Activated T-cell treated with anti-CD3 and anti-CD28 coated beads, Interleukin-2, amount 50 U/mL, for 72 hours (primary cell): Measurements from ENCODE around the gene USP37. TPM values are rescaled to one million over a fixed set of nuclear protein-coding genes. Genes with fewer than 3 reads are reported as not detected.
A peak's percentile ranks its signal among the peaks of the same experiment; 100 is the strongest.
"Not testable (repeated sequence)": the region's sequence is repeated elsewhere in the genome, so short reads cannot be mapped to it uniquely, and the experiment has no call there.

Source experiments
- ATAC-seq, 2 donors: fragments of 150-1000 bp; cut with Tn5 transposase; replicated peaks in 1 of 2; 2 replicates each; pipeline ENCODE4 v1.10.0; 2021; ENCODE audit warnings: moderate library complexity in 2 of 2, mild to moderate bottlenecking in 1 of 2
- DNase-seq, 2 donors: peaks; one replicate each; pipeline ENCODE4 v3.0.0; 2021 to 2022; ENCODE audit warnings: mixed read lengths in 1 of 2
- H3K27ac Mint-ChIP-seq: one replicate; pipeline ENCODE4 v1.8.0; 2022; ENCODE audit warnings: mild to moderate bottlenecking, moderate library complexity, mixed read lengths
- H3K27me3 Mint-ChIP-seq: one replicate; pipeline ENCODE4 v1.8.0; 2022; ENCODE audit warnings: low read depth, mixed read lengths
- H3K36me3 Mint-ChIP-seq, 2 donors: one replicate each; pipeline ENCODE4 v1.8.0; 2022; ENCODE audit warnings: mixed read lengths in 2 of 2, mild to moderate bottlenecking in 1 of 2; ENCODE audit not compliant: insufficient read depth in 2 of 2
- H3K4me1 Mint-ChIP-seq: one replicate; pipeline ENCODE4 v1.8.0; 2022; ENCODE audit warnings: low read depth, mixed read lengths
- H3K4me3 Mint-ChIP-seq, 2 donors: one replicate each; pipeline ENCODE4 v1.8.0; 2022; ENCODE audit warnings: mild to moderate bottlenecking in 2 of 2, mixed read lengths in 2 of 2, moderate library complexity in 2 of 2
- H3K9me3 Mint-ChIP-seq, 2 donors: one replicate each; pipeline ENCODE4 v1.8.0; 2022; ENCODE audit warnings: mixed read lengths in 2 of 2
- total RNA-seq, 2 donors: library from RNA; stranded (reverse); gene quantifications; one replicate each; pipeline ENCODE4 v1.2.3, GENCODE V29; 2022

Gene USP37
- total RNA-seq, 2 donors from 2014 or later: 31.6 to 35.3 TPM

GRCh38 chr2:218540015-218540414, 28.1 kb downstream of the USP37 start:
- DNase-seq: no peak
- Mint-ChIP-seq H3K4me3 (no peak overlapping the region), H3K36me3 (peaks cover 13 to 20% of the 10 kb centered on the region in 2 donors), H3K27ac (no peak overlapping the region), H3K9me3 (no peaks in the 10 kb centered on the region), H3K4me1 (peaks cover 5% of the 10 kb centered on the region), H3K27me3 (no peaks in the 10 kb centered on the region)
- no peak for ATAC-seq

- no peaks in the 10 kb centered on the region for H3K27me3 Mint-ChIP-seq
- H3K9me3 Mint-ChIP-seq: no peaks in the 10 kb centered on the region
- H3K27ac Mint-ChIP-seq: no peak overlapping the region
- no peak for DNase-seq
- no peak for ATAC-seq
- H3K36me3 Mint-ChIP-seq: peaks cover 13 to 26% of the 10 kb centered on the region in 2 donors
- H3K4me3 Mint-ChIP-seq: no peak overlapping the region
- peaks cover 5% of the 10 kb centered on the region for H3K4me1 Mint-ChIP-seq
Measured at GRCh38 chr2:218536804-218537494, 31.2 kb downstream of the USP37 start.

GRCh38 chr2:218529990-218530389, 38.2 kb downstream of the USP37 start:
- no peak overlapping the region for H3K27ac Mint-ChIP-seq
- DNase-seq: no peak
- peaks cover 0 to 2% of the 10 kb centered on the region in 2 donors for H3K9me3 Mint-ChIP-seq
- peaks cover 26 to 56% of the 10 kb centered on the region in 2 donors for H3K36me3 Mint-ChIP-seq
- no peak overlapping the region for H3K4me3 Mint-ChIP-seq
- no peaks in the 10 kb centered on the region for H3K4me1 Mint-ChIP-seq
- ATAC-seq: no peak
- no peaks in the 10 kb centered on the region for H3K27me3 Mint-ChIP-seq

- not testable (repeated sequence) for H3K4me3 Mint-ChIP-seq, ATAC-seq, H3K27ac Mint-ChIP-seq, DNase-seq, H3K27me3 Mint-ChIP-seq, H3K9me3 Mint-ChIP-seq, H3K4me1 Mint-ChIP-seq
- peaks cover 29 to 62% of the 10 kb centered on the region in 2 donors for H3K36me3 Mint-ChIP-seq
Measured at GRCh38 chr2:218528409-218528808, 39.7 kb downstream of the USP37 start.

- no peak for DNase-seq
- no peak overlapping the region for H3K4me3 Mint-ChIP-seq
- peaks cover 10% of the 10 kb centered on the region for H3K4me1 Mint-ChIP-seq
- peaks cover 22 to 36% of the 10 kb centered on the region in 2 donors for H3K36me3 Mint-ChIP-seq
- peak overlapping the region; percentile 66 for H3K27ac Mint-ChIP-seq
- no peak for ATAC-seq
- peaks cover 0 to 2% of the 10 kb centered on the region in 2 donors for H3K9me3 Mint-ChIP-seq
- no peaks in the 10 kb centered on the region for H3K27me3 Mint-ChIP-seq
Measured at GRCh38 chr2:218523651-218524050, 44.5 kb downstream of the USP37 start.

- Mint-ChIP-seq H3K4me1 (peaks cover 27% of the 10 kb centered on the region), H3K27me3 (no peaks in the 10 kb centered on the region), H3K36me3 (peaks cover 6 to 9% of the 10 kb centered on the region in 2 donors), H3K9me3 (no peaks in the 10 kb centered on the region), H3K4me3 (no peak overlapping the region), H3K27ac (peak overlapping the region; percentile 33)
- DNase-seq: no peak
- no peak for ATAC-seq
Measured at GRCh38 chr2:218518876-218519275, 49.3 kb downstream of the USP37 start.

- ATAC-seq (peak in 1 of 2 donors; percentile 30), DNase-seq (no peak)
- Mint-ChIP-seq H3K27me3 (no peaks in the 10 kb centered on the region), H3K27ac (peak overlapping the region; percentile 85), H3K36me3 (peaks cover 5 to 6% of the 10 kb centered on the region in 2 donors), H3K9me3 (no peaks in the 10 kb centered on the region), H3K4me3 (peak overlapping the region in 1 of 2 donors; percentile 46), H3K4me1 (peaks cover 27% of the 10 kb centered on the region)
Measured at GRCh38 chr2:218517434-218518206, 50.5 kb downstream of the USP37 start.

- H3K4me3 Mint-ChIP-seq: no peak overlapping the region
- no peaks in the 10 kb centered on the region for H3K9me3 Mint-ChIP-seq
- H3K36me3 Mint-ChIP-seq: peaks cover 5% of the 10 kb centered on the region in 2 donors
- no peaks in the 10 kb centered on the region for H3K27me3 Mint-ChIP-seq
- peaks cover 27% of the 10 kb centered on the region for H3K4me1 Mint-ChIP-seq
- peak; percentile 41 to 44 for ATAC-seq
- H3K27ac Mint-ChIP-seq: peak overlapping the region; percentile 27
- DNase-seq: peak; percentile 4 to 9
Measured at GRCh38 chr2:218516614-218517013, 51.5 kb downstream of the USP37 start.

- H3K4me3 Mint-ChIP-seq: no peak overlapping the region
- DNase-seq (no peak), ATAC-seq (no peak)
- no peaks in the 10 kb centered on the region for H3K27me3 Mint-ChIP-seq
- peaks cover 17% of the 10 kb centered on the region for H3K4me1 Mint-ChIP-seq
- no peaks in the 10 kb centered on the region for H3K9me3 Mint-ChIP-seq
- H3K27ac Mint-ChIP-seq: no peak overlapping the region
- H3K36me3 Mint-ChIP-seq: peaks cover 1 to 12% of the 10 kb centered on the region in 2 donors
Measured at GRCh38 chr2:218513676-218514075, 54.5 kb downstream of the USP37 start.

GRCh38 chr2:218508299-218508698, 59.9 kb downstream of the USP37 start:
- Mint-ChIP-seq H3K36me3 (peaks cover 8 to 30% of the 10 kb centered on the region in 2 donors), H3K27me3 (no peaks in the 10 kb centered on the region), H3K4me3 (no peak overlapping the region), H3K27ac (peak overlapping the region; percentile 6), H3K9me3 (no peaks in the 10 kb centered on the region), H3K4me1 (no peaks in the 10 kb centered on the region)
- DNase-seq (no peak), ATAC-seq (no peak)

- Mint-ChIP-seq H3K36me3 (peaks cover 11 to 42% of the 10 kb centered on the region in 2 donors), H3K27me3 (no peaks in the 10 kb centered on the region), H3K9me3 (no peaks in the 10 kb centered on the region), H3K4me1 (no peaks in the 10 kb centered on the region), H3K27ac (no peak overlapping the region), H3K4me3 (no peak overlapping the region)
- ATAC-seq (no peak), DNase-seq (no peak)
Measured at GRCh38 chr2:218505754-218506371, 62.3 kb downstream of the USP37 start.

GRCh38 chr2:218501665-218502064, 66.5 kb downstream of the USP37 start:
- ATAC-seq (no peak), DNase-seq (no peak)
- peaks cover 3 to 30% of the 10 kb centered on the region in 2 donors for H3K36me3 Mint-ChIP-seq
- H3K4me1 Mint-ChIP-seq: no peaks in the 10 kb centered on the region
- H3K9me3 Mint-ChIP-seq: no peaks in the 10 kb centered on the region
- no peaks in the 10 kb centered on the region for H3K27me3 Mint-ChIP-seq
- no peak overlapping the region for H3K4me3 Mint-ChIP-seq
- peak overlapping the region; percentile 34 for H3K27ac Mint-ChIP-seq

- H3K27ac Mint-ChIP-seq: peak overlapping the region; percentile 50
- H3K36me3 Mint-ChIP-seq: peaks cover 3 to 31% of the 10 kb centered on the region in 2 donors
- no peaks in the 10 kb centered on the region for H3K27me3 Mint-ChIP-seq
- H3K4me1 Mint-ChIP-seq: no peaks in the 10 kb centered on the region
- no peak overlapping the region for H3K4me3 Mint-ChIP-seq
- DNase-seq: no peak
- ATAC-seq: no peak
- H3K9me3 Mint-ChIP-seq: no peaks in the 10 kb centered on the region
Measured at GRCh38 chr2:218500501-218501060, 67.6 kb downstream of the USP37 start.
